Thoracic aorta (tissue), 2 donors: Measurements from ENCODE around the gene ABHD13. TPM values are rescaled to one million over a fixed set of nuclear protein-coding genes. Genes with fewer than 3 reads are reported as not detected.

Source experiments
- ATAC-seq: fragments of 150-250 bp; one replicate; pipeline ENCODE4 v1.8.0; 2017; ENCODE audit warnings: low read depth; ENCODE audit not compliant: insufficient number of reproducible peaks, low FRiP score
- DNase-seq: peaks from one replicate; pipeline ENCODE4 v3.0.0-alpha.2; 2020; ENCODE audit warnings: low spot score
- H3K27ac ChIP-seq, 2 donors: fragments of 200-600 bp; sonication (generic); 1 replicate in 1 of 2; 2 replicates in 1 of 2; pipeline ENCODE4 v1.5.1; 2016; ENCODE audit warnings: mild to moderate bottlenecking in 2 of 2, moderate library complexity in 2 of 2
- H3K27me3 ChIP-seq: fragments of 200-600 bp; sonication (generic); replicated peaks from 2 replicates; pipeline ENCODE4 v1.6.0; 2016; ENCODE audit warnings: mild to moderate bottlenecking; ENCODE audit not compliant: insufficient read depth
- H3K36me3 ChIP-seq: fragments of 200-600 bp; sonication (generic); one replicate; pipeline ENCODE4 v1.5.1; 2016
- H3K4me1 ChIP-seq, 2 donors: fragments of 200-600 bp; sonication (generic); 1 replicate in 1 of 2; 2 replicates in 1 of 2; pipeline versions ENCODE4 v1.5.1 to v1.6.0; 2016; ENCODE audit warnings: low read depth in 2 of 2, mild to moderate bottlenecking in 1 of 2; ENCODE audit not compliant: control insufficient read depth in 1 of 2
- H3K4me3 ChIP-seq: fragments of 200-600 bp; sonication (generic); 2 replicates; pipeline ENCODE4 v1.5.1; 2016; ENCODE audit warnings: mild to moderate bottlenecking
- H3K9me3 ChIP-seq: fragments of 200-600 bp; sonication (generic); 2 replicates; pipeline ENCODE4 v1.5.1; 2016
- total RNA-seq, 2 donors: library from RNA; depleted of rRNA; stranded (reverse); fragments of >200 nt; gene quantifications; one replicate each; pipeline versions ENCODE4 v1.1.0 to v1.2.3, GENCODE V29; 2016
- TF ChIP-seq, protein P1 (sequence below): fragments of 200-600 bp; sonication (generic); IDR thresholded peaks from one replicate; pipeline ENCODE4 v1.5.1; 2019; ENCODE audit warnings: antibody characterized with exemption

Gene ABHD13
- total RNA-seq, 2 donors from 2014 or later, result 8.5 to 18.0 TPM

DNA sequence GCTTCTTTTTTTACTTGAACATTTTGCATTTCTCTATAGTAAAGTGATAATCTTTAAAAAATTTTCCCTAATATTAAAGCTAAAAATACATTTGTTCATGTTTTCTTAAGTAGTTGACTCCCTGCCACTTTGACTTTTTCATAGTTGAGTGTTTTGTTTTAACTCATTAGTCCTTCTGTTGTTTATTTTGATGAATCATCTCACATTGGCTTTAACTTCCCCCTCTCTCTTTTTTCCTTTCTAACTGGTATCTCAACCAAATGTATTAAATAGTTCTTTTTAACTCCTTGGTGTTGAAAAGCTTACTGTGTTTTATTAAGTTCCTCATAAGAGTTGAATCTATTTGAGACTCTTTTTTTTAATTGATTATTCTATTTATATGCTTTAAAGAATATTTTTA is 54.1 kb downstream of the ABHD13 start:
- DNase-seq (no peak), ATAC-seq (no peak)
- H3K27me3 ChIP-seq, result no peaks in the 10 kb centered on the region
- no peaks in the 10 kb centered on the region for H3K9me3 ChIP-seq
- no peaks in the 10 kb centered on the region for H3K36me3 ChIP-seq
- no peak overlapping the region for H3K27ac ChIP-seq
- TF ChIP-seq, protein P1, sequence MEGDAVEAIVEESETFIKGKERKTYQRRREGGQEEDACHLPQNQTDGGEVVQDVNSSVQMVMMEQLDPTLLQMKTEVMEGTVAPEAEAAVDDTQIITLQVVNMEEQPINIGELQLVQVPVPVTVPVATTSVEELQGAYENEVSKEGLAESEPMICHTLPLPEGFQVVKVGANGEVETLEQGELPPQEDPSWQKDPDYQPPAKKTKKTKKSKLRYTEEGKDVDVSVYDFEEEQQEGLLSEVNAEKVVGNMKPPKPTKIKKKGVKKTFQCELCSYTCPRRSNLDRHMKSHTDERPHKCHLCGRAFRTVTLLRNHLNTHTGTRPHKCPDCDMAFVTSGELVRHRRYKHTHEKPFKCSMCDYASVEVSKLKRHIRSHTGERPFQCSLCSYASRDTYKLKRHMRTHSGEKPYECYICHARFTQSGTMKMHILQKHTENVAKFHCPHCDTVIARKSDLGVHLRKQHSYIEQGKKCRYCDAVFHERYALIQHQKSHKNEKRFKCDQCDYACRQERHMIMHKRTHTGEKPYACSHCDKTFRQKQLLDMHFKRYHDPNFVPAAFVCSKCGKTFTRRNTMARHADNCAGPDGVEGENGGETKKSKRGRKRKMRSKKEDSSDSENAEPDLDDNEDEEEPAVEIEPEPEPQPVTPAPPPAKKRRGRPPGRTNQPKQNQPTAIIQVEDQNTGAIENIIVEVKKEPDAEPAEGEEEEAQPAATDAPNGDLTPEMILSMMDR, result no peak
- peaks cover 6 to 14% of the 10 kb centered on the region in 2 donors for H3K4me1 ChIP-seq
- H3K4me3 ChIP-seq, result no peak overlapping the region

DNA sequence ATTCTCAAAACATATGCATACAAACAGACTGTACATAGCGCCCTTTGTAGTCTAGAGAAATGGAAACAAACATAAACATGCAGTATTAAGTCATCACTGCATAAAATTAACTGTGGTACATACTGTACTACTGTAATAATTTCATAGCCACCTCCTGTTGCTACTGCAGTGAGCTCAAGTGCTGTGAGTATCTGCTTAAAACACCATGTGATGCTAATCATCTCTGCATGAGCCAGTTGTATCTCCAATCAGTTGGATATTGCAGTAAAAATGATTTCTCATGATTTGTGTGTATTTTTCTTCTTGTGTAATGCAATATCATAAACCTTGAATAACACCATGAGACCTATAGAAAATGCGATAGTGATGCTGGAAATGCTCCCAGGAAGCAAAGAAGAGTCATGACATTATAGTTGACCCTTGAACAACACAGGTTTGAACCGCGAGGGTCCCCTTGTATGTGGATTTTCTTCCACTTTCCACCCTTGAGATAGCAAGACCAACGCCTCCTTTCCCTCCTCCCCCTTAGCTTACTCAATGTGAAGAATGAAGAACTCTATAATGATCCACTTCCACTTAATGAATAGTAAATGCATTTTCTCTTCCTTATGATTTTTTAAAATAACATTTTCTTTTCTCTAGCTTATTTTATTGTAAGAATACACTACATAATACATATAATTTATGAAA is 55.4 kb downstream of the ABHD13 start:
- no peaks in the 10 kb centered on the region for H3K9me3 ChIP-seq
- H3K36me3 ChIP-seq, result no peaks in the 10 kb centered on the region
- H3K4me3 ChIP-seq, result no peak overlapping the region
- TF ChIP-seq, protein P1, result no peak
- H3K27ac ChIP-seq, result no peak overlapping the region
- ATAC-seq (no peak), DNase-seq (no peak)
- H3K4me1 ChIP-seq, result peaks cover 6 to 13% of the 10 kb centered on the region in 2 donors
- no peaks in the 10 kb centered on the region for H3K27me3 ChIP-seq

DNA sequence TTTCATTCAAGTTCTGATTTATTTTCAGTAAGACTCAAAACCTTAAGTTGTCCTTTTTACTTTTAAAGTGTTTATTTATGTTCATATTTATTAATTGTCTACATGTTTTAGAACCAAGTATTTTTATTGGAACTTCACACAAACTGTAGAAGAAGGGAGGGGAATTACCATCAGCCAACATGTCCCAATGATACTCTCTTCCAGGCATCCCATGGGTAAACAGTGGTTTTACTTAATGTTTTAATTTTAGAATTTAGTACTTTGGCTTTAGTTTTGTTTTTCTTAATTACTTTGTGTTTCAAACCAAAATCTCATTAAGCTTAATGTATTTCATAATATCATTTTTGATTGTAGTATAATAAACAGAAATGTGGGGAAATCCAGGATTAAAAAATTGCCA is 56.5 kb downstream of the ABHD13 start:
- no peak for ATAC-seq
- Histone ChIP-seq H3K27ac (no peak overlapping the region), H3K4me1 (peaks cover 0 to 2% of the 10 kb centered on the region in 2 donors), H3K9me3 (no peaks in the 10 kb centered on the region), H3K36me3 (no peaks in the 10 kb centered on the region), H3K27me3 (no peaks in the 10 kb centered on the region), H3K4me3 (no peak overlapping the region)
- no peak for DNase-seq
- TF ChIP-seq, protein P1, result no peak

DNA sequence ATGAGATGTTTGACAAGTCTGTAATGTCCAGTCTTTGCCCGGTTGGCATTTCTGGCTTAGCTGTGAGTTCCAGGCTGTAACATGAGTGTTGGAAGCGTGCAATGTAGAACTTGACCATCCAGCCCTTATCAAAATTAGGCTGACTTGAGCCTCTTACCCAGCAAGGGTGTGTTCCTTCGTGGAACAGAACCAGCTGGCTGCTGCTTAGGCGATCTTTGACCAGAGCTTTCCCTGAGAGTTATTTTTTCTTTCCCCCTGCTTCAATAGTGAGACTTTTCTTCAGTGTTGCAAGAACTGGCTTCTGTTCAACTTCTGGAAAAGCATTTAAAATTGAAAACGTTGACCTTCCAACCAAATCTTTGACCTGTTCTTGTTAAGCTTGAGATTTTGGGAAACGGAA is 57.9 kb downstream of the ABHD13 start:
- ATAC-seq (no peak), DNase-seq (no peak)
- Histone ChIP-seq H3K4me1 (no peaks in the 10 kb centered on the region), H3K36me3 (no peaks in the 10 kb centered on the region), H3K4me3 (no peak overlapping the region), H3K27me3 (no peaks in the 10 kb centered on the region), H3K27ac (no peak overlapping the region), H3K9me3 (no peaks in the 10 kb centered on the region)
- TF ChIP-seq, protein P1, result no peak

DNA sequence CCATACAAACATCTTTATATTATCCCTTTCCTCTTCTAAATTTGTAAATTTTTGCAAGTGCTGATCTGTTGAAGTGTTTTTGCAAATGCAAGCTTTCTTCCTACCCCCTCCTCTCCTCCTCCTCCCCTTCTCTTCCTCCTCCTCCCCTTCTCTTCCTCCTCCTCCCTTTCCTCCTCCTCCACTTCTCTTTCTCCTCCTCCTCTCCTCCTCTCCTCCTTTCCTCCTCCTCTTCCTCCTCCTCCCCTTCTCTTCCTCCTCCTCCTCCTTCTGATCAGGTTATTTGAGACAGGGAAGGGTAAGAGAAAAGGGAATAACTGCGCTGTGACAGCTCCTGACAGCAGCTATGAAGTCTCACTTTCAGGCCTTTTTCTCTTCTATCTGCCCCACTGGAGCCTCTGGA is 60.3 kb downstream of the ABHD13 start:
- TF ChIP-seq, protein P1, result no peak
- no peak overlapping the region for H3K4me3 ChIP-seq
- DNase-seq (no peak), ATAC-seq (no peak)
- H3K36me3 ChIP-seq, result no peaks in the 10 kb centered on the region
- H3K4me1 ChIP-seq, result no peaks in the 10 kb centered on the region
- no peaks in the 10 kb centered on the region for H3K9me3 ChIP-seq
- no peaks in the 10 kb centered on the region for H3K27me3 ChIP-seq
- no peak overlapping the region for H3K27ac ChIP-seq
